Inferior parietal cortex (tissue), 1 donor: ENCODE results near the gene KIF13A.
A peak's percentile ranks its signal among the peaks of the same experiment; 100 is the strongest.

Source experiments
- DNase-seq: peaks from one replicate; pipeline ENCODE4 v3.0.0-alpha.2; 2016; ENCODE audit errors: extremely low spot score

The KIF13A gene

DNA sequence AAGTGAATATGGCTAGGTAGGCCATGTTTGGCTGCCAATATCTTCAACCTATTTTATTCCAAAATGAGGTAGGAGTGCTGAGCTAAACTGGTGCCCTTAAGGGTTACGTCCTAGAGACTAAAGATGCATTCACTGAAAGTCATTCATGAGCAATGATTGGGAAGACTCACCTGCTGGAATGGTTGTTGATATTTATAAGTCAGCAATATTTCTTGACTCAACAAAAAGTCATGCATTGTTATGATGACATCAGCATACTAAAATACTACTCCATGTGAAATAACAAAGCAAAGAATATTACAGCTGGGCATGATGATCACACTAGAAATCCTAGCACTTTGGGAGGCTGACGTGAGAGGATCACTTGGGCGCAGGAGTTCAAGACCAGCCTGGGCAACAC, 263.1 kb downstream of the KIF13A start:
- no peak for DNase-seq

DNA sequence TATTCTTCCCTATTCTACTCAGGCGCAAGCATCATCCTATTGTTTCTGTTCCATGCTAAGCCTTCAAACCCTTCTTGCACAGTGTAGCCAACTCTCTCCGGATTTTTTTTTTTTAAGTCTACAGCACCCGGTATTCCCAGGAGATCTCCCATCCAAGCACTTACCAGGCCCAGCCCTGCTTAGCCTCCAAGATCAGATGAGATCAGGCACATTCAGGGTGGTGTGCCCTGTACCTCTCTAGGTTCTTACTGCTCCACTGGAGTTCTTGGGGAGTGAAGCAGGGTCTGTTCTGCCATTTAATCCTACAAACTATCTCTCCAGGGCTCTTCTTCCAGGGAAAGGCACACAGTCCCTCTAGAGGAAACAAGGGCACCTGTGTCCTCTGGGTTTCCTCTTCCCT, 265.8 kb downstream of the KIF13A start:
- no peak for DNase-seq

DNA sequence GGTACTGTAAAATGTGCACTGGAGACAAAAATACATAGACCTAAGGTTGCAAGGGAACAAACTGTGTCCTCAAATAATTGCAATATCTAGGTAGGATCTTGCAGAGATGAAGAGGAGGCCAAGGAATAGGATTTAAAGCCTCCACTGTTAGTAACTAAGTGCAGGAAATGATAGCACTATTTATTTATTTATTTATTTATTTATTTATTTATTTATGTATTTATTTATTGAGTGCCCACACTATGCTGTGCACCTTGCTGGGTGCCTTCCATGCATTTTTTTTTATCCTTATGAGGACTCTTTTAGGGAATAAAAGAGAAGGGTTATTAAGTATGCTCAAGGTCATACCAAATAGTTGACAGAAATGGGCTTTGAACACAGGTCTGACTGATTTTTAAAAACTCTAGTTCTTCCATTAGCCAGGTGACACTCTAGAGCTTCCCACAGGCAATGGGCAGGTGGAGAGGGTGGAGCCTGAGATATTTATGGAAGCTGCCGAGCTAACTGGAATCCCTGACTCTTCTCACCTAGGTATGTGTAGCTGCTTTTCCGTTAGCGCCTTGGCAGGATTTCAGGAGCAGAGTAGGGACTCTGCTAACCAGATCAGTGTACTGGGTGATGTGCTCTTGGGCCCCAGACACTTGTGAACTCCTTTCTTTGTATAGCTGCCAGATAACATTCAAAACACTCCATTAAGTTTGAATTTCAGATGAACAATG, 268.0 kb downstream of the KIF13A start:
- no peak for DNase-seq

DNA sequence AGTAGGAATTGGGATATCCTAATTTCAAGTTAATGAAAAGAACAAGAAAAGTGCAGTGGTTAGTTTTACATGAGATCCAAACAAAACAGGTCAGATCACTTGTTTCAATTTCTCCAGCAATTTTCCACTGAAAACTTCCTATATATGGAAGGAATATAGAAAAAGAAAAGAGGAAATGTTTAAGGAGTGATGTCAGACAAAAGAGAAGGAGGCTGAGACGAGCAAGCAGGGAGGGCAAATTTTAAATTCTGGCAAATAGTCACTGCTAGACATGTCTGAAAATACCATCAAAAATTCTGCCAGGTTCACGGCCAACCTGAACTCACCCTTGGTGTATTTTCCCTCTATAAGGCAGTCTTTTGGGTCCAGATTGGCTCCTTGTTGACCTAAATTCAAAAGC, 271.2 kb downstream of the KIF13A start:
- DNase-seq: no peak

DNA sequence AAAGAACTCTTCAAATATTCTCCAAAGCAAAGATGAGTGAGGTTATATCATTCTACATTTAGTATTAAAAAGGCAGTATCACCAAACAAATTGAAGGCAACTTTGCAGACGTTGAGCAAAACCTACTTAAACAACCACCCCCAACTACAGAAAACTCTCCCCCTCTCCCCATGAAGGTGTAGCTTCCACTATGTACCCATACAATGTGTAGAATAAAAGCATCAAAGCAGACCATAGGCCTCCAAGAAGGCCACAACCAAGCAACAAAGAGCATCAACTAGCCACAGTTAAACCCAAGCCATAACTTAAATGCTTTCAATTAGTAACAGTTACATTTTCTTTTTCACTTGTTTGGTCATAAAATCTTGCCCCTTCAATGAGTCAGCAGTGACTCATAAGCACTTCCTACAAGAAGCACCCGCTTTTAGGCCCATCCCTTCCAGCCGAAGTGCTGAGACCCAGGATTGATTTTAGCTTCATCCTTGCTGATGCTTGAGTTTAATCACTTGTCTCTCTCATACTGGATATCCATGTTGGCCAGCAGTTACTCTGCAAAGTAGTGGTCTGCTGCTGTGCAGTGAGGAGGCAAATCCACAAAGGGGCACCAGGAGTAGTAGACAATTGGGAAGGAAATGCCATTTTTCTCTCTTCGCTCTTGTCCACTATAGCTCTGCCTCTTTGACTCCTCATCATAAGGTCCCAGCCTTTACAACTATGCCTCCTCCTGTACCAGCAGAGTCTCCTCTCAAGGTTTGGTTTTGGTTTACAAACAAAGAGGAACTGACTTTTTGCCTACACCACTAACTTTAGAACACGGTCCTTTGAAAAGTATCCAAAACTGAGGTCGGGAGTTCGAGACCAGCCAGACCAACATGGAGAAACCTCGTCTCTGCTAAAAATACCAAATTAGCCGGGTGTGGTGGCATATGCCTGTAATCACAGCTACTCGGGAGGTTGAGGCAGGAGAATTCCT, 272.3 kb downstream of the KIF13A start:
- peak; percentile 29 for DNase-seq

DNA sequence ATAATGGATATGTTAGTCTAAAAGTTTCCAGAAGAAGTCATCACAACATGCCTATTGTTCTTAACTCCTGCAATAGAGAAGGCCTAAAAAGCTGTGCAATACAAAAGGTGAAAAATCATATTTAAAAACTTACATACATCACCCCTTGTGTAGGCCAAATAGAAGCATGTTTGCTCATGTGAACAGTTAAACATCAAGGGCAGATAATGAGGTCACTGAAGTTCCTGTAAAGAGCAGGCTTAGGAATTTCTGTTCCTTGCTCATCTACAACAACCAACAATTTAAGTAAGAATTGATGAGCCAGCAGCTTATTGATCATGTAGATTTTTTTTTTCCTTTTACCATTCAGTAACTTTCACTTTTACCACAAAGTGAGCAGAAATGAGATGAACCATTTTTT, 273.3 kb downstream of the KIF13A start:
- DNase-seq: no peak

DNA sequence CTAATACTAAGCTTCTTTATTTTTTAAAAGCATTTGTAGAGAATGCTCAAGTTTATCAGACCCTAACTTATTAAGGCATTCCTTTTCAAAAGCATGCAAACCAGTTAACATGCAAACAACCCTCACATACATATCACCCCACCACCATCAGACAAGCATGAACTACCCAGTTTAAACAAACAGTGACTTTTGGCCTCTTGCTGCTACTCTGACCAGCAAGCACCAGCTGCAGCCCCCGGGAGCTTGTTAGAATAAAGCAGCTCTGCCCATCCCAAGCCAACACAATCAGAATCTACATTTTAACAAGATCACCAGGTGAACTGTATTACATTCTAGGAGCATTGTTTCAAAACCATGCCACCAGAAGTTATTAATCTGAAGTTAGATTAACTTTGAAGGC, 274.9 kb downstream of the KIF13A start:
- no peak for DNase-seq

DNA sequence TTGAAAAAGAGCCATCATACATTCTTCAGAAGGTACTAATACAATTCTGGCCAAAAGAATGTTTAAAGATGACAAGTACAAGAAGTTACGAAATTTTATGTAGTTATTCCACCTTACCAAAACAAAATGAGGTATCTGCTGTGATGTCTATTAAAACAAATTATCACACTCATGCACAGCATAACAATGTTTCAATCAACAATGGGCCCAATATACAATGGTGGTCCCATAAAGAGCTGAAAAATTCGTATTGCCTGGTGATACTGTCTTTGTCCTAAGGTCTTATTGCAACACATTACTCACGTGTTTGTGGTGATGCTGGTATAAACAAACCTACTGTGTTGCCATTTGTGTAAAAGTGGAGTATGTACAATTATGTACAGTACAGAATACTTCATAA, 277.1 kb downstream of the KIF13A start:
- no peak for DNase-seq

DNA sequence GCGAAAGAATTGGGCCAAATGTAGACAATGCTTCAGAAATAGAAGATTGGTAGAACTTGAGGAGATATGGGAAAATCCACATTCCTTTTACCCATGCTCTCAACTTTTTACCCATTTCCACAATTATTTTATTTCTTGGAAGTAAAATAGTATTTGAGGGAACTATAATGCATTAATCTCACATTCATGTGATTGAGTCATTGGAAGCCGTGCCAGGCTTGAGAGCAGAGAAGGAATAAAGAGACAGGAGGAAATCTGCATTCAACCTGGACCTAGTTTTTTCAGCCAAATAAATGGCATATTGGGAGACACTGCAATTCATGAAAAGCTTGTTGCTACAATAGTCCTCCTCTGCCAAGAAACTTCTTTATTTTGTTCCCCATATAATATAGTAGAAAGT, 278.0 kb downstream of the KIF13A start:
- DNase-seq: no peak
